BLaER1 treated with 17β-estradiol and CSF1 and Interleukin-3, amounts not matched to agents 10 nM and 100 nM (cell line): Measurements from ENCODE around the gene APBA2.

Experiments
- H3K27ac ChIP-seq, 11 experiments: shearing (Covaris generic); formaldehyde crosslinking; 2 replicates each; pipeline ENCODE4 v1.8.1; 2022
- H3K27me3 ChIP-seq, 11 experiments: shearing (Covaris generic); formaldehyde crosslinking; 2 replicates each; pipeline ENCODE4 v1.8.1; 2022
- H3K36me3 ChIP-seq, 11 experiments: shearing (Covaris generic); formaldehyde crosslinking; 2 replicates each; pipeline ENCODE4 v1.8.1; 2022
- H3K4me1 ChIP-seq, 10 experiments: shearing (Covaris generic); formaldehyde crosslinking; 2 replicates each; pipeline ENCODE4 v1.8.1; 2022
- H3K4me2 ChIP-seq, 11 experiments: shearing (Covaris generic); formaldehyde crosslinking; 2 replicates each; pipeline ENCODE4 v1.8.1; 2022
- H3K4me3 ChIP-seq, 10 experiments: shearing (Covaris generic); formaldehyde crosslinking; 2 replicates each; pipeline ENCODE4 v1.8.1; 2022
- H3K9ac ChIP-seq, 11 experiments: shearing (Covaris generic); formaldehyde crosslinking; 2 replicates each; pipeline ENCODE4 v1.8.1; 2022
- H3K9me3 ChIP-seq, 11 experiments: shearing (Covaris generic); formaldehyde crosslinking; replicated peaks in 1 of 11; 2 replicates each; pipeline ENCODE4 v1.8.1; 2022
- H4K20me1 ChIP-seq, 11 experiments: shearing (Covaris generic); formaldehyde crosslinking; 2 replicates each; pipeline ENCODE4 v1.8.1; 2022
- Cebpa-rat ChIP-seq, 11 experiments: shearing (Covaris generic); IDR thresholded peaks; 2 replicates each; pipeline ENCODE4 v1.8.1; 2022

Gene APBA2

GRCh38 chr15:29140475-29141307 lies 254.9 kb downstream of the APBA2 start:
- Histone ChIP-seq H3K9me3 (no peaks in the 10 kb centered on the region), H3K4me1 (peaks cover 8 to 26% (median 17%) of the 10 kb centered on the region in 10 experiments; a peak in 19 of 20 replicates), H3K27ac (no peak overlapping the region), H4K20me1 (peaks cover 0 to 8% (median 0%) of the 10 kb centered on the region in 11 experiments; a peak in 2 of 22 replicates), H3K36me3 (no peaks in the 10 kb centered on the region), H3K27me3 (no peaks in the 10 kb centered on the region), H3K4me3 (no peak overlapping the region), H3K9ac (peak overlapping the region in 3 of 11 experiments; percentile 13 to 37 (median 34); a peak in 2 of 22 replicates), H3K4me2 (peak overlapping the region in 10 of 11 experiments; percentile 11 to 71 (median 52); a peak in 14 of 22 replicates)
- TF ChIP-seq Cebpa-rat (IDR thresholded peaks at IDR 0.05) = no peak

- H3K9me3 ChIP-seq = no peaks in the 10 kb centered on the region
- peak overlapping the region in 4 of 11 experiments; percentile 13 to 37 (median 23); a peak in 2 of 22 replicates for H3K9ac ChIP-seq
- H3K27ac ChIP-seq = peak overlapping the region in 2 of 11 experiments; percentile 1 to 4; a peak in 2 of 22 replicates
- no peaks in the 10 kb centered on the region for H3K27me3 ChIP-seq
- peaks cover 0 to 8% (median 0%) of the 10 kb centered on the region in 11 experiments; a peak in 2 of 22 replicates for H4K20me1 ChIP-seq
- no peaks in the 10 kb centered on the region for H3K36me3 ChIP-seq
- TF ChIP-seq Cebpa-rat (IDR thresholded peaks at IDR 0.05) = no peak
- H3K4me1 ChIP-seq = peaks cover 8 to 26% (median 17%) of the 10 kb centered on the region in 10 experiments; a peak in 19 of 20 replicates
- no peak overlapping the region for H3K4me3 ChIP-seq
- H3K4me2 ChIP-seq = peak overlapping the region; percentile 11 to 71 (median 38); a peak in 18 of 22 replicates
Measured at GRCh38 chr15:29141308-29142128, 255.7 kb downstream of the APBA2 start.

GRCh38 chr15:29142129-29142747 lies 256.5 kb downstream of the APBA2 start:
- no peaks in the 10 kb centered on the region for H3K36me3 ChIP-seq
- H3K27me3 ChIP-seq = no peaks in the 10 kb centered on the region
- no peak overlapping the region for H3K4me3 ChIP-seq
- TF ChIP-seq Cebpa-rat (IDR thresholded peaks at IDR 0.05) = no peak
- peaks cover 8 to 26% (median 17%) of the 10 kb centered on the region in 10 experiments; a peak in 19 of 20 replicates for H3K4me1 ChIP-seq
- no peaks in the 10 kb centered on the region for H3K9me3 ChIP-seq
- no peak overlapping the region for H3K9ac ChIP-seq
- peak overlapping the region in 7 of 11 experiments; percentile 11 to 71 (median 70); a peak in 10 of 22 replicates for H3K4me2 ChIP-seq
- peaks cover 0 to 8% (median 0%) of the 10 kb centered on the region in 11 experiments; a peak in 2 of 22 replicates for H4K20me1 ChIP-seq
- H3K27ac ChIP-seq = peak overlapping the region in 1 of 11 experiments; percentile 4; a peak in 1 of 22 replicates

- no peak for TF ChIP-seq Cebpa-rat (IDR thresholded peaks at IDR 0.05)
- H3K4me2 ChIP-seq = no peak overlapping the region
- no peaks in the 10 kb centered on the region for H3K36me3 ChIP-seq
- H4K20me1 ChIP-seq = peaks cover 0 to 8% (median 0%) of the 10 kb centered on the region in 11 experiments; a peak in 2 of 22 replicates
- no peaks in the 10 kb centered on the region for H3K27me3 ChIP-seq
- no peak overlapping the region for H3K27ac ChIP-seq
- no peaks in the 10 kb centered on the region for H3K9me3 ChIP-seq
- H3K4me1 ChIP-seq = peaks cover 8 to 26% (median 17%) of the 10 kb centered on the region in 10 experiments; a peak in 19 of 20 replicates
- H3K9ac ChIP-seq = no peak overlapping the region
- no peak overlapping the region for H3K4me3 ChIP-seq
Measured at GRCh38 chr15:29143293-29143692, 257.5 kb downstream of the APBA2 start.

- Histone ChIP-seq H3K36me3 (no peaks in the 10 kb centered on the region), H3K4me3 (no peak overlapping the region), H3K9me3 (no peaks in the 10 kb centered on the region), H3K4me1 (peaks cover 8 to 26% (median 17%) of the 10 kb centered on the region in 10 experiments; a peak in 19 of 20 replicates), H3K9ac (no peak overlapping the region), H3K27me3 (no peaks in the 10 kb centered on the region), H3K27ac (no peak overlapping the region), H3K4me2 (no peak overlapping the region; a peak in 1 of 22 replicates), H4K20me1 (peaks cover 0 to 8% (median 0%) of the 10 kb centered on the region in 11 experiments; a peak in 2 of 22 replicates)
- no peak for TF ChIP-seq Cebpa-rat (IDR thresholded peaks at IDR 0.05)
Measured at GRCh38 chr15:29143909-29144635, 258.3 kb downstream of the APBA2 start.

- H3K36me3 ChIP-seq = no peaks in the 10 kb centered on the region
- no peak overlapping the region for H3K4me2 ChIP-seq
- no peaks in the 10 kb centered on the region for H3K27me3 ChIP-seq
- H3K9me3 ChIP-seq = peaks cover 6 to 16% (median 11%) of the 10 kb centered on the region in 11 experiments; a peak in 13 of 22 replicates
- TF ChIP-seq Cebpa-rat (IDR thresholded peaks at IDR 0.05) = no peak
- H3K4me3 ChIP-seq = no peak overlapping the region
- no peak overlapping the region for H3K27ac ChIP-seq
- H3K9ac ChIP-seq = no peak overlapping the region
- H3K4me1 ChIP-seq = no peaks in the 10 kb centered on the region
- no peaks in the 10 kb centered on the region for H4K20me1 ChIP-seq
Measured at GRCh38 chr15:29149738-29150075, 263.9 kb downstream of the APBA2 start.

- H3K4me1 ChIP-seq = no peaks in the 10 kb centered on the region
- no peaks in the 10 kb centered on the region for H4K20me1 ChIP-seq
- no peaks in the 10 kb centered on the region for H3K36me3 ChIP-seq
- TF ChIP-seq Cebpa-rat (IDR thresholded peaks at IDR 0.05) = no peak
- peaks cover 6 to 16% (median 11%) of the 10 kb centered on the region in 11 experiments; a peak in 13 of 22 replicates for H3K9me3 ChIP-seq
- no peak overlapping the region for H3K4me3 ChIP-seq
- no peak overlapping the region for H3K9ac ChIP-seq
- no peaks in the 10 kb centered on the region for H3K27me3 ChIP-seq
- no peak overlapping the region for H3K4me2 ChIP-seq
- H3K27ac ChIP-seq = no peak overlapping the region
Measured at GRCh38 chr15:29150515-29151483, 265.0 kb downstream of the APBA2 start.
